GM19238 (cell line): ENCODE data around the gene UTF1.

Experiments
- DNase-seq: peaks from one replicate; pipeline ENCODE4 v3.0.0; 2011; ENCODE audit warnings: low spot score; ENCODE audit not compliant: insufficient read length

UTF1 gene

GRCh38 chr10:133196221-133196915 is 33.6 kb upstream of the UTF1 start:
- DNase-seq = no peak

GRCh38 chr10:133196936-133197758 is 32.9 kb upstream of the UTF1 start:
- DNase-seq = no peak

GRCh38 chr10:133197786-133198185 is 32.2 kb upstream of the UTF1 start:
- no peak for DNase-seq

GRCh38 chr10:133198206-133198605 is 31.8 kb upstream of the UTF1 start:
- DNase-seq = no peak

GRCh38 chr10:133198621-133199487 is 31.2 kb upstream of the UTF1 start:
- no peak for DNase-seq

- DNase-seq = no peak
Observed at GRCh38 chr10:133199488-133199885, 30.5 kb upstream of the UTF1 start.

- DNase-seq = no peak
Observed at GRCh38 chr10:133199992-133200611, 29.9 kb upstream of the UTF1 start.

GRCh38 chr10:133200621-133201031 is 29.4 kb upstream of the UTF1 start:
- no peak for DNase-seq

- no peak for DNase-seq
Observed at GRCh38 chr10:133201151-133201947, 28.7 kb upstream of the UTF1 start.

- DNase-seq = no peak
Observed at GRCh38 chr10:133201948-133202725, 27.9 kb upstream of the UTF1 start.

GRCh38 chr10:133202778-133203651 is 27.0 kb upstream of the UTF1 start:
- DNase-seq = no peak

- DNase-seq = no peak
Observed at GRCh38 chr10:133203652-133204195, 26.3 kb upstream of the UTF1 start.

- DNase-seq = no peak
Observed at GRCh38 chr10:133204226-133205015, 25.6 kb upstream of the UTF1 start.

- no peak for DNase-seq
Observed at GRCh38 chr10:133205146-133205545, 24.9 kb upstream of the UTF1 start.

- DNase-seq = no peak
Observed at GRCh38 chr10:133206356-133207040, 23.5 kb upstream of the UTF1 start.

GRCh38 chr10:133207041-133207600 is 22.9 kb upstream of the UTF1 start:
- DNase-seq = no peak

GRCh38 chr10:133207627-133208026 is 22.4 kb upstream of the UTF1 start:
- no peak for DNase-seq
